Fibroblast of lung (primary cell): ENCODE data around the gene DDX49.

Experiments
- EZH2 ChIP-seq: IDR thresholded peaks from 2 replicates; pipeline ENCODE4 v1.5.1; 2012; ENCODE audit warnings: low read length, control low read depth, mild to moderate bottlenecking; ENCODE audit errors: missing control alignments
- TF ChIP-seq, protein P1 (sequence below), 2 donors: IDR thresholded peaks in 1 of 2; conservative IDR thresholded peaks in 1 of 2; 1 replicate in 1 of 2; 2 replicates in 1 of 2; pipeline ENCODE4 v1.5.1; 2011 to 2012; ENCODE audit warnings: low read length in 2 of 2, control low read depth in 1 of 2, inconsistent platforms in 1 of 2, low read depth in 1 of 2, mild to moderate bottlenecking in 1 of 2

DNA sequence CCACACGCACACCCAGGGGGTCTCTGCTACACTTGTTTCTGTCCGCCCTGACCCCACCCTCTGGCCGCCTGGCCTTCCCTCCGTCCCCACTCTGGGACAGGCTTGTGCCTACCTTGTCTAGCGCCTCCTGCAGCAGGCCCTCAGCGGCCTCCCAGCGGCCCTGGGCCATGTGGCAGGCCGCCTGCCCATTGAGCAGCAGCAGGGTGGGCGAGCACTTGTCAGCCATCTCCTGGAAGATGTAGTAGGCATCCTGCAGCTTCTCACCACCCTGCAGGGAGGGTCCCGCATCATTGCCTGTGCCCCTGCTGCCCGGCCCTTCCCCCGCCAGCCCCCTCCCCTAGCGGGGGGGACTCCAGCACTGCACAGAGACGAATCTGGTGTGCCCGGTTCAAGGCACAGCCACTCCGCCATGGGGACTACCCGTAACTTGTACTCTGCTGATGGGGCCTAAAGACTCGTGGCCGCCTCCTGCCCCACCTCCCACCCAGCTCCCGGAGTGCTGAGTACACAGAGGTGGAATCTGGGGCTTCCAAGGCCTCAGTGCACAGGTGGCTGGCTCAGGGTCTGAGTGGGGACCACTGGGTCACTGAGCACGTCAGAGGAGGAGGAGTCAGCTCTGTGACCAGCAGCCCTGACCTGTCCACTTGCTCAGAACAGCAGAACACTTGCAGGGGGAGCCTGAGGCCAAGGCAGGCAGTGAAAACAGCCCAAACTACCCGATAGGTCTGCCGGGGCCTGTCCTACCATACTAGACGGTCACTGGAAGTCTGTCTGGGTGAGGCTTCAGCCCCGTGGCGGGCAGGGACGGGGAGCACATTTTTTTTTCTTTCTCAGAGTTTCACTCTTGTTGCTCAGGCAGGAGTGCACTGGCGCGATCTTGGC is 16.1 kb upstream of the DDX49 start:
- TF ChIP-seq, protein P1, sequence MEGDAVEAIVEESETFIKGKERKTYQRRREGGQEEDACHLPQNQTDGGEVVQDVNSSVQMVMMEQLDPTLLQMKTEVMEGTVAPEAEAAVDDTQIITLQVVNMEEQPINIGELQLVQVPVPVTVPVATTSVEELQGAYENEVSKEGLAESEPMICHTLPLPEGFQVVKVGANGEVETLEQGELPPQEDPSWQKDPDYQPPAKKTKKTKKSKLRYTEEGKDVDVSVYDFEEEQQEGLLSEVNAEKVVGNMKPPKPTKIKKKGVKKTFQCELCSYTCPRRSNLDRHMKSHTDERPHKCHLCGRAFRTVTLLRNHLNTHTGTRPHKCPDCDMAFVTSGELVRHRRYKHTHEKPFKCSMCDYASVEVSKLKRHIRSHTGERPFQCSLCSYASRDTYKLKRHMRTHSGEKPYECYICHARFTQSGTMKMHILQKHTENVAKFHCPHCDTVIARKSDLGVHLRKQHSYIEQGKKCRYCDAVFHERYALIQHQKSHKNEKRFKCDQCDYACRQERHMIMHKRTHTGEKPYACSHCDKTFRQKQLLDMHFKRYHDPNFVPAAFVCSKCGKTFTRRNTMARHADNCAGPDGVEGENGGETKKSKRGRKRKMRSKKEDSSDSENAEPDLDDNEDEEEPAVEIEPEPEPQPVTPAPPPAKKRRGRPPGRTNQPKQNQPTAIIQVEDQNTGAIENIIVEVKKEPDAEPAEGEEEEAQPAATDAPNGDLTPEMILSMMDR (conservative IDR thresholded peaks at IDR 0.05 in 1 of 2, IDR thresholded peaks at IDR 0.05 in 1 of 2; ENCODE audit: low read depth in 1 of 2, low read length in 2 of 2), result no peak
- TF ChIP-seq EZH2, result no peak
